ENCODE measurements around the gene GSX2.
"Not testable (repeated sequence)": the region's sequence is repeated elsewhere in the genome, so short reads cannot be mapped to it uniquely, and the experiment has no call there.

Gene GSX2

GRCh38 chr4:54099748-54100574 is at the start of gene GSX2:
Gene GSX2 (plus strand): TSS chr4:54100163. CDS start chr4:54100345, 182 bp downstream.
- DNase-seq (ENCODE audit: low spot score): no peak

GRCh38 chr4:54050214-54050904 is 49.6 kb upstream of the GSX2 start:
- DNase-seq (ENCODE audit: low spot score): no peak

DNA sequence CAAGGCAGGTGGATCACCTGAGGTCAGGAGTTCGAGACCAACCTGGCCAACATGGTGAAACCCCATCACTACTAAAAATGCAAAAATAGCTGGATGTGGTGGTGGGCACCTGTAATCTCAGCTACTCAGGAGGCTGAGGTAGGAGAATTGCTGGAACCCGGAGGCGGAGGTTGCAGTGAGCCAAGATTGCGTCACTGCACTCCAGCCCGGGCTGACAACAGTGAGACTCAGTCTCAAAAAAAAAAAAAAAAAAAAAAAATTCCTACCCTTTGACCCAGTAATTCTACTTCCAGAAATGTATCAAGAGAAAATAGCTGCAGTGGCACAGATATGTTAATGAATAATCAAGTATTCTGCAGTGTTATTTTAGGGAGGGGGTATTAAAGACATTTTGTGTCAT is 46.6 kb upstream of the GSX2 start:
- not testable (repeated sequence) for DNase-seq (ENCODE audit: low spot score)

DNA sequence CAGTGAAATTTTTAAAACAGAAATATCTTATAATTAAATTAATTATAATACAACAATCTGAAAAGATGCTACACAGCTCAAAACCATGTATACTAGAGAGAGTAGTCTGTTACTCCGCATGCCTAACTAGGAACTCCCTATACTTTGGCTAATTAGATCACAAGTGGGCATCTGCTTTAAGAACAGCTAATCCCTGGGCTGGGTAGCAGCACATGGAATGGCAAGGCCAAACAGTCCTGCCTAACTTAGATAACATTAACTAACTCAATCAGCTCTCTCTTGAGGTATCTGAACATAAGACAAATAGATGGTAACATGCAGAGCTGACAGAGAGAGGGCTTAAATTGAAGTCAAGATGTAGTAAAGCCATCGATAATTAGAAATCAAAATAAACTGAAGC is 45.5 kb upstream of the GSX2 start:
- no peak for DNase-seq (ENCODE audit: low spot score)

DNA sequence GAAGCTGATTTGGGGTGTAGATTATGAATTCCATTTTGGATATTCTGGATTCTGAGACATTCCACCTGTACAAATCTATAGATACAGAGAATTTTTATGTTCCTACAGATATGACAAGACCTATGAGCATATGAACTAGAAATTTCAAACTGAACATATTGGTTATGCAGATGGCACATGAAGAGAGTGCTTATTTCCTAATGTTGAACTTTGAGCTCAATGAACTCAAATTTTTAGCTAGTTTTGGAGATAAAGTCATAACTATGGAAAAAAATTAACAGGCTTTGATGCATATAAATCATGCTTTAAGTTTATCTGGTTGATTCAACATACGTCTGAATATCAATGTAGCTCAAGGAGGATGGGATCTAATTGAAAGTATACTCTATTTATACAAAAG is 44.5 kb upstream of the GSX2 start:
- DNase-seq (ENCODE audit: low spot score): no peak

GRCh38 chr4:54056360-54056759 is 43.6 kb upstream of the GSX2 start:
- DNase-seq (ENCODE audit: low spot score): no peak

DNA sequence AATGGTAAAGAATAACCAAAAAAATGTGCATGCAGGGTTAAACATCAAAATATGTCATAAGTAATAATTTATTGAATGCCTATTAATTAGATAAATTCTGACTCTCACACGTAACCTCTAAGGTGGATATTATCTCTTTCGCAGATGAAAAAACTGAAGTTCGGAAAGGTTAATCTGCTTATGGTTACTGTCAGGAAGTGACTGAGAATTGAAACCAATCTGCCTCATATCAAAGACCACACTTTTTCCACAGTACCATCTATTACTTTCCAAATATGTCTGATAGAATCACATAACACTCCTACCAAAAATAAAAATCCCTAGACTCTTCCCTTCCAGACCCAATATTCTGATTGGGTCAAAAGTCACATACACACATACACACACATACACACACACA is 41.8 kb upstream of the GSX2 start:
- DNase-seq (ENCODE audit: low spot score): no peak

GRCh38 chr4:54060116-54060515 is 39.8 kb upstream of the GSX2 start:
- no peak for DNase-seq (ENCODE audit: low spot score)

DNA sequence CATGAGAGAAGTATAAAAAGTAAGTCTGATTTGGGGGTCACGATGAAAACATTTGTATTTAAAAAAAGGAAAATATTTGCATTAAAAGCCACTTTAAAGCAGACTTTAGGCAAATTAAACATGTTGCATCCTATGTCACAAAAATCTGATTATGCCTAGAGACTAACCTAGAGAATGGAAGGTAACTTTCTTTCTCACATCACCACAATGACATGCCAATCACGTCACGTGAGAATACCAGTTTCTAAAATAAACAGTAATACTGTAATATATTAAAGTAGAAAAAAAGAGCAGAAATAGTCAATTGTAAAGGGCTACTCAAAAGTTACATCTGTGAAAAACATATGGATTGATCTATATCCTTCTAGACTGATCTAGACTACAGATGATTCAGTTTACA is 38.9 kb upstream of the GSX2 start:
- no peak for DNase-seq (ENCODE audit: low spot score)

- DNase-seq (ENCODE audit: low spot score): no peak
These were observed 38.1 kb upstream of the GSX2 start for GRCh38 chr4:54061873-54062272.

GRCh38 chr4:54062392-54062791 is 37.6 kb upstream of the GSX2 start:
- DNase-seq (ENCODE audit: low spot score): no peak

DNA sequence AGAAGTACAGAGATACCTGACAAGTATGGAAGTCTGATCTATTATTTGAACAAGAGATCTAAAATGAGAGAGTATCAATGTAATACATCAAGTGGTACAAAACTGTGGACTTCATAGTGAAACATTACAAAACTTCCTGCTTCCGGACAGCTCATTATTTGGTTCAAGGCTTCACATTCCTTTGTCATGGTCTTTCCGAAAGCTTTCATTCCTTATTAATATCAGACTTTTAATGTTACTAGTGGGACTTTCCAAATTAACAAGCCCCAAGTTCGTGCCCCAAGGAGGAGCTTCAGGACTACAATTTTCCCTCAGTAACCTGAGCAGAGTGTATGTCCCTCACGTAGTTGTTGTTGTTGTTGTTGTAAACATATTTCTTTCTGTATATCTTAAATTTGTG is 36.7 kb upstream of the GSX2 start:
- no peak for DNase-seq (ENCODE audit: low spot score)

- DNase-seq (ENCODE audit: low spot score): peak; percentile 51
These were observed 36.1 kb upstream of the GSX2 start for GRCh38 chr4:54063737-54064316.

DNA sequence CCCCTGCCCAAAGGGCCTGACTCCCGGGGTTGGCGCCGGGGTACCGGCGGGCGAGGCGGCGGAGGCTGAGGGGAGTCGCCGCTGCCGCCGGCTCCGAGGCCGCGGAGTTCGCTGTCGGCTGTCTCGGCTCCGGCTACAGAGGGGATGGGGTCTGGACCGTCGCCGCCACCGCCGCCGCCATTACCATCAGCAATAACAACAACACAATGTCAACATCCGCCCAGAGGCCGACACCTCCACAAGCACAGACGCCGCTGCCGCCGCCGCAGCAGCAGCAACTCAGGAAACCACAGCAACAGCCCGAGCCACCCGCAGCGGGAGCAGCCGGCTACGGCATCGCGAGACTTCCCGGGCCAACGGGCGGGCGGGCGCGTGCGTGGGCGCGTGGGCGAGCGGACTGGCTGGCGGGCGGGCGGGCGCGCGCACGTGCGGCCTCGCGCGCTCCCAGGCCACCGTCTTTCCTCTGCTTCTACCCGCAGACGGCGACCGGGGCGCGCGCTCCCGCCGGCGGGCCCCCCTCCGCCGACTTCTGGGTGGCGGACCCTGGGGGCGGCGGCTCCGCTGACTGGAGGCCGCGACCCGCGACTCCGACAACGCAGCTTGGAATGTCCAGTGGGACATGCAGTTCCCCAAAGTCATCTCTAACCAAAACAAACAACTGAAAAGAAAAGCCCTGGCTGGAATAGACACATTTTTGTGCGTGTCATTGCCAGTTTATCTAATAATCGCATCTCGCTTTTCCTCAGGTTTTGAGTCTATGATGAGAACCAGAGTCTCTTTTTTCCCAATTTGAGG is 35.4 kb upstream of the GSX2 start, which contains the start of gene CHIC2:
Gene CHIC2 (minus strand): TSS at position 289 of the 795 bp plus-strand sequence. CDS start 305 bp downstream, outside the sequence.
- DNase-seq (ENCODE audit: low spot score): peak; percentile 74

DNA sequence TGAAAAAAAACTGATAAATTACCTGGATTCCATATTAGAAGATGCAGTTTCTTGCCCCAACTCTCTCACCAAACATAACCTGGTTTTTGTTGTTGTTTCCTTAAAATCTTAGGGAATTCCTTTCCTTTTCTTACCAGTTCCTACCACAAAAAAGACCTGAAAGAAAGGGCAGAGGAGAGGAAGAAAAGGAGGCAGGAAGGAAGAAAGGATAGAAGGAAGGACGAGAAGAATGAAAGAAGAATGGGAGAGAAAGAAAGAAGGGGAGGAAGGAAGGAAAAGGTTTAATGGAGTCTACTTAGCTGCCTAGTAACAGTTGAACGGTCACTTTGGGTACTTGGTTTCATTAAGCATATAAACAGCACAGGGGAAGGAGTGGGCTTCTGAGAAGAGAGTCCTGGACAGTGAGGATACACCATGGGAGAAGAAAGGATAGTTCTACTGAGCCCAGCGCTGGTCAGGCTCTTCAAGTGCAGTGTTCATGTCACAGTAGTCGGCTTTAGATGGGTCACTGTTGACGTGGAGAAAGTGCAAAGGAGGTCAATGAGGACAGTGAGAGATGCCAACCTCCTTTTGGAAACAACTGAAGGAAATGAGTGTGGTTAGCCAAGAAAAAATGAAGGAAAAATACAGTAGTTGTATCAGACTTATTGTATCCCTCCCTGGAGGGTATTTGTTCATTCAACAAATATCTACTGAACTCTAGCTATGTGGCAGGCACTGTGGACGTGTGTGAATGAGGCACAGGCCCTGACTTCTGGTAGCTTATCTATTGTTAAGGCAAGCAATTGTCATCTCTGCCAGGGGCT is 34.5 kb upstream of the GSX2 start:
- DNase-seq (ENCODE audit: low spot score): peak; percentile 23

- DNase-seq (ENCODE audit: low spot score): no peak
These were observed 33.9 kb upstream of the GSX2 start for GRCh38 chr4:54066088-54066415.

- DNase-seq (ENCODE audit: low spot score): no peak
These were observed 33.2 kb upstream of the GSX2 start for GRCh38 chr4:54066718-54067129.

DNA sequence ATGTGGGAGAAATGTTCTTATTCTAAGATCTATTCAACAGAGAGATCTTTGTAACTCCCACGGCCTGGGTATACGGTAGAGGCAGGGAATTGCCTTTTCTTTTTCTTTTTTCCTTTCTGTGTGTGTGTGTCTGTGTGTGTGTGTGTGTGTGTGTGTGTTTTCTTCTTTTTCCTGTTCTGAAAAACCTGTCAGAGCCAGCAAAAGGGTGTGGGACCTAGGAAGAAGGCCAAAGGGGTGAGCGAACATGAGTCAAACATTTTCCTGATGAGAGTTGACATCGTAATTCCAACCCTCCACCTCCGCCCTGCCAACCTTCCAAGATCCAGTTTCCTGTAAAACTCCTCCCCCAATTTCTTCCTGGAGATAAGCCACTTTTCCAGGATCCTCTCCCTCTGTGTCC is 32.8 kb upstream of the GSX2 start:
- no peak for DNase-seq (ENCODE audit: low spot score)

GRCh38 chr4:54073271-54073880 is 26.6 kb upstream of the GSX2 start:
- DNase-seq (ENCODE audit: low spot score): no peak

- no peak for DNase-seq (ENCODE audit: low spot score)
These were observed 25.6 kb upstream of the GSX2 start for GRCh38 chr4:54074381-54074780.

DNA sequence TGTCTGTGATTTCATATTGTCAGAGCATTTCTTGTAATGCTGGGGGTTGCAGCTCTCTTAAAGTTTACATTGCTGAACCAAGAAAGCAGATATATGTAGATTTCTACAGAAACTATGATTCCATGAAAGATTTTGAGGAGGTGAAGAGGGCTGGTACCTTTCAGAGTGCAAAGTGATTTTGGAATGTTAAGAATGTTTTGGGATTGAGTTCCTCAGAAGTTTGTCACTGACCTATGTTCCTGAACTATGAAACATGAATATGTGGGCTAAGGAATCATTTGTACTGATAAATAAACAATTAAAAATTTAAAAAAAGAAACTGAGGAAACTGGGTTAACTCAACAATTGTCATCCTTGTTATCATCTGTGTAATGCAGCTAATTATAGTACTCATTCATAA is 23.3 kb upstream of the GSX2 start:
- no peak for DNase-seq (ENCODE audit: low spot score)

All from pons (tissue), 1 donor.